ENCODE measurements around the gene STARD8.

DNA sequence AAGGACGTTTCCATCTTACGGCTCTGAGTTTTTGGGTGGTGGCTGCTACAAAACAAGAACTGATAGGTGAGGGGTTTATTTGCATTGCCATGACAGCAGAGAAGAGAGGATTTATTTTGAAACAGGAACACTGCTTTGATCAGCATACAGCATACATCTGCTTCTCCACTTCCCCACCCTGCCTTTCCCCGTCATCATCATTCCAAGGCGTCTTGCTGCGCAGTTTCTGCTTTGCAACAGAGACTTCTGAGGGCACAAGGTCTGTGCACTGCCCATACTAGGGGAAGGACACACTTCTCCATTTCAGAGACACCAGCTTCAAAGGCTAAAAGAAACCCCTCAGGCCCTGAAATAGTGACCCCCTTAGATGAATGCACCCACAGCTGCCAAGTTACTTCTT is 19.1 kb downstream of the STARD8 start:
- TF ChIP-seq, protein P1, sequence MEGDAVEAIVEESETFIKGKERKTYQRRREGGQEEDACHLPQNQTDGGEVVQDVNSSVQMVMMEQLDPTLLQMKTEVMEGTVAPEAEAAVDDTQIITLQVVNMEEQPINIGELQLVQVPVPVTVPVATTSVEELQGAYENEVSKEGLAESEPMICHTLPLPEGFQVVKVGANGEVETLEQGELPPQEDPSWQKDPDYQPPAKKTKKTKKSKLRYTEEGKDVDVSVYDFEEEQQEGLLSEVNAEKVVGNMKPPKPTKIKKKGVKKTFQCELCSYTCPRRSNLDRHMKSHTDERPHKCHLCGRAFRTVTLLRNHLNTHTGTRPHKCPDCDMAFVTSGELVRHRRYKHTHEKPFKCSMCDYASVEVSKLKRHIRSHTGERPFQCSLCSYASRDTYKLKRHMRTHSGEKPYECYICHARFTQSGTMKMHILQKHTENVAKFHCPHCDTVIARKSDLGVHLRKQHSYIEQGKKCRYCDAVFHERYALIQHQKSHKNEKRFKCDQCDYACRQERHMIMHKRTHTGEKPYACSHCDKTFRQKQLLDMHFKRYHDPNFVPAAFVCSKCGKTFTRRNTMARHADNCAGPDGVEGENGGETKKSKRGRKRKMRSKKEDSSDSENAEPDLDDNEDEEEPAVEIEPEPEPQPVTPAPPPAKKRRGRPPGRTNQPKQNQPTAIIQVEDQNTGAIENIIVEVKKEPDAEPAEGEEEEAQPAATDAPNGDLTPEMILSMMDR (conservative IDR thresholded peaks at IDR 0.05; ENCODE audit: low read depth, low read length) = no peak
- no peak for TF ChIP-seq EZH2 (IDR thresholded peaks at IDR 0.05; ENCODE audit: low read length, unreplicated experiment)

All from PC-3 (cell line).